HG03064 (cell line): ENCODE results near the gene CRYZ.
"Not testable (repeated sequence)": the region's sequence is repeated elsewhere in the genome, so short reads cannot be mapped to it uniquely, and the experiment has no call there.

Experiments used
- ATAC-seq: cut with Tn5 transposase; IDR thresholded peaks from one replicate; pipeline ENCODE4 v1.9.1; 2021; ENCODE audit warnings: low read depth; ENCODE audit not compliant: unreplicated experiment

The CRYZ gene

GRCh38 chr1:74686928-74687327 lies 45.9 kb downstream of the CRYZ start:
- ATAC-seq, result no peak

GRCh38 chr1:74684301-74684700 lies 48.5 kb downstream of the CRYZ start:
- no peak for ATAC-seq

GRCh38 chr1:74683656-74684055 lies 49.2 kb downstream of the CRYZ start:
- no peak for ATAC-seq

- no peak for ATAC-seq
Measured at GRCh38 chr1:74681851-74682250, 51.0 kb downstream of the CRYZ start.

GRCh38 chr1:74681449-74681848 lies 51.4 kb downstream of the CRYZ start:
- peak; percentile 94 for ATAC-seq

GRCh38 chr1:74681001-74681400 lies 51.8 kb downstream of the CRYZ start:
- peak; percentile 26 for ATAC-seq

GRCh38 chr1:74679811-74680210 lies 53.0 kb downstream of the CRYZ start:
- ATAC-seq, result no peak

GRCh38 chr1:74677926-74678325 lies 54.9 kb downstream of the CRYZ start:
- ATAC-seq, result no peak

- peak; percentile 16 for ATAC-seq
Measured at GRCh38 chr1:74674278-74675048, 58.4 kb downstream of the CRYZ start.

GRCh38 chr1:74673351-74674111 lies 59.3 kb downstream of the CRYZ start, which contains the start of gene ERICH3:
TSS of gene ERICH3 (minus strand) at chr1:74673792. CDS start at chr1:74673519, 273 bp downstream.
- ATAC-seq, result peak; percentile 59

GRCh38 chr1:74670866-74671265 lies 62.0 kb downstream of the CRYZ start:
- not testable (repeated sequence) for ATAC-seq
